H1 (cell line): Measurements from ENCODE around the gene SLC23A2. TPM values are rescaled to one million over a fixed set of nuclear protein-coding genes. Genes with fewer than 3 reads are reported as not detected.

Experiments used
- RXRA ChIP-seq: IDR thresholded peaks from 2 replicates; pipeline ENCODE4 v1.6.1; 2011; ENCODE audit warnings: low read depth, mild to moderate bottlenecking, low read length, moderate library complexity; ENCODE audit not compliant: insufficient read depth
- SRF ChIP-seq: IDR thresholded peaks from 2 replicates; pipeline ENCODE4 v1.6.1; 2011; ENCODE audit warnings: mild to moderate bottlenecking, low read depth, low read length, moderate library complexity
- USF2 ChIP-seq: IDR thresholded peaks from 2 replicates; pipeline ENCODE4 v1.6.1; 2011; ENCODE audit warnings: low read length, improper control_type of control experiment
- polyA plus RNA-seq, 7 experiments: library from polyadenylated mRNA; depleted of rRNA in 3 of 7; stranded (reverse) in 5 of 7; unstranded in 2 of 7; fragments of >200 nt in 5 of 7; fragments of 200-250 nt in 2 of 7; gene quantifications; 1 replicate in 5 of 7; 2 replicates in 1 of 7; 4 replicates in 1 of 7; pipeline versions ENCODE4 v1.2.1 to v1.2.3, GENCODE V29; 2011 to 2013; ENCODE audit warnings: missing spikeins in 2 of 7, mixed read lengths in 2 of 7
- total RNA-seq: library from RNA; stranded (reverse); fragmentation: NEBNext Ultra II Directional; extraction: Animal tissue kit (Norgen Biotek cat#: 25700); gene quantifications from 2 replicates; pipeline ENCODE4 v1.2.1, GENCODE V29; 2021
- TF ChIP-seq, protein P1 (sequence below): fragments of 300-600 bp; sonication (generic); IDR thresholded peaks from 2 replicates; pipeline ENCODE4 v1.7.1; 2012; ENCODE audit warnings: low read length, moderate library complexity, mild to moderate bottlenecking, inconsistent platforms; ENCODE audit not compliant: insufficient replicate concordance

SLC23A2 gene
- total and polyA plus RNA-seq, 2 of the 8 experiments (the other 6 are each of a cell fraction or from before 2014, with no cell fraction given) = 17.0 to 18.6 TPM

DNA sequence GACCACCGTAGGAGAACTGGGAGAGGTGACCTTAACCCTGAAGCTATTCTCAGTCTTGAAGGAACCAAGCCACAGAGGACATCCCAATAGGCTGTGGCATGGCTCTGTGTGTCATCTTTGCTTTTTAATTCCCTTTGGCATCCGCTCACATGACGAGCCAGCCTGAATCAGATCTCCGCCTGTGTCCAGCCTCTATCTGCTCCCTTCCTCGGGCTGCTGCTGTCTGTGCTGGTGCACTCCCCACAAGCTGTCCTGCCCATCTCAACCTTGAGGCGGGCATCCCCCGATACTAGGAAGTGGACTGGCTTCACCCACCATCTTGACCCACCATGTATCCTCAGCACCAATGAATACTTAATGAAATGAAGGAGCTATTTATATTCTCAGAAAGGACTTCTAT lies 111.9 kb downstream of the SLC23A2 start (continued):
- TF ChIP-seq, protein P1, sequence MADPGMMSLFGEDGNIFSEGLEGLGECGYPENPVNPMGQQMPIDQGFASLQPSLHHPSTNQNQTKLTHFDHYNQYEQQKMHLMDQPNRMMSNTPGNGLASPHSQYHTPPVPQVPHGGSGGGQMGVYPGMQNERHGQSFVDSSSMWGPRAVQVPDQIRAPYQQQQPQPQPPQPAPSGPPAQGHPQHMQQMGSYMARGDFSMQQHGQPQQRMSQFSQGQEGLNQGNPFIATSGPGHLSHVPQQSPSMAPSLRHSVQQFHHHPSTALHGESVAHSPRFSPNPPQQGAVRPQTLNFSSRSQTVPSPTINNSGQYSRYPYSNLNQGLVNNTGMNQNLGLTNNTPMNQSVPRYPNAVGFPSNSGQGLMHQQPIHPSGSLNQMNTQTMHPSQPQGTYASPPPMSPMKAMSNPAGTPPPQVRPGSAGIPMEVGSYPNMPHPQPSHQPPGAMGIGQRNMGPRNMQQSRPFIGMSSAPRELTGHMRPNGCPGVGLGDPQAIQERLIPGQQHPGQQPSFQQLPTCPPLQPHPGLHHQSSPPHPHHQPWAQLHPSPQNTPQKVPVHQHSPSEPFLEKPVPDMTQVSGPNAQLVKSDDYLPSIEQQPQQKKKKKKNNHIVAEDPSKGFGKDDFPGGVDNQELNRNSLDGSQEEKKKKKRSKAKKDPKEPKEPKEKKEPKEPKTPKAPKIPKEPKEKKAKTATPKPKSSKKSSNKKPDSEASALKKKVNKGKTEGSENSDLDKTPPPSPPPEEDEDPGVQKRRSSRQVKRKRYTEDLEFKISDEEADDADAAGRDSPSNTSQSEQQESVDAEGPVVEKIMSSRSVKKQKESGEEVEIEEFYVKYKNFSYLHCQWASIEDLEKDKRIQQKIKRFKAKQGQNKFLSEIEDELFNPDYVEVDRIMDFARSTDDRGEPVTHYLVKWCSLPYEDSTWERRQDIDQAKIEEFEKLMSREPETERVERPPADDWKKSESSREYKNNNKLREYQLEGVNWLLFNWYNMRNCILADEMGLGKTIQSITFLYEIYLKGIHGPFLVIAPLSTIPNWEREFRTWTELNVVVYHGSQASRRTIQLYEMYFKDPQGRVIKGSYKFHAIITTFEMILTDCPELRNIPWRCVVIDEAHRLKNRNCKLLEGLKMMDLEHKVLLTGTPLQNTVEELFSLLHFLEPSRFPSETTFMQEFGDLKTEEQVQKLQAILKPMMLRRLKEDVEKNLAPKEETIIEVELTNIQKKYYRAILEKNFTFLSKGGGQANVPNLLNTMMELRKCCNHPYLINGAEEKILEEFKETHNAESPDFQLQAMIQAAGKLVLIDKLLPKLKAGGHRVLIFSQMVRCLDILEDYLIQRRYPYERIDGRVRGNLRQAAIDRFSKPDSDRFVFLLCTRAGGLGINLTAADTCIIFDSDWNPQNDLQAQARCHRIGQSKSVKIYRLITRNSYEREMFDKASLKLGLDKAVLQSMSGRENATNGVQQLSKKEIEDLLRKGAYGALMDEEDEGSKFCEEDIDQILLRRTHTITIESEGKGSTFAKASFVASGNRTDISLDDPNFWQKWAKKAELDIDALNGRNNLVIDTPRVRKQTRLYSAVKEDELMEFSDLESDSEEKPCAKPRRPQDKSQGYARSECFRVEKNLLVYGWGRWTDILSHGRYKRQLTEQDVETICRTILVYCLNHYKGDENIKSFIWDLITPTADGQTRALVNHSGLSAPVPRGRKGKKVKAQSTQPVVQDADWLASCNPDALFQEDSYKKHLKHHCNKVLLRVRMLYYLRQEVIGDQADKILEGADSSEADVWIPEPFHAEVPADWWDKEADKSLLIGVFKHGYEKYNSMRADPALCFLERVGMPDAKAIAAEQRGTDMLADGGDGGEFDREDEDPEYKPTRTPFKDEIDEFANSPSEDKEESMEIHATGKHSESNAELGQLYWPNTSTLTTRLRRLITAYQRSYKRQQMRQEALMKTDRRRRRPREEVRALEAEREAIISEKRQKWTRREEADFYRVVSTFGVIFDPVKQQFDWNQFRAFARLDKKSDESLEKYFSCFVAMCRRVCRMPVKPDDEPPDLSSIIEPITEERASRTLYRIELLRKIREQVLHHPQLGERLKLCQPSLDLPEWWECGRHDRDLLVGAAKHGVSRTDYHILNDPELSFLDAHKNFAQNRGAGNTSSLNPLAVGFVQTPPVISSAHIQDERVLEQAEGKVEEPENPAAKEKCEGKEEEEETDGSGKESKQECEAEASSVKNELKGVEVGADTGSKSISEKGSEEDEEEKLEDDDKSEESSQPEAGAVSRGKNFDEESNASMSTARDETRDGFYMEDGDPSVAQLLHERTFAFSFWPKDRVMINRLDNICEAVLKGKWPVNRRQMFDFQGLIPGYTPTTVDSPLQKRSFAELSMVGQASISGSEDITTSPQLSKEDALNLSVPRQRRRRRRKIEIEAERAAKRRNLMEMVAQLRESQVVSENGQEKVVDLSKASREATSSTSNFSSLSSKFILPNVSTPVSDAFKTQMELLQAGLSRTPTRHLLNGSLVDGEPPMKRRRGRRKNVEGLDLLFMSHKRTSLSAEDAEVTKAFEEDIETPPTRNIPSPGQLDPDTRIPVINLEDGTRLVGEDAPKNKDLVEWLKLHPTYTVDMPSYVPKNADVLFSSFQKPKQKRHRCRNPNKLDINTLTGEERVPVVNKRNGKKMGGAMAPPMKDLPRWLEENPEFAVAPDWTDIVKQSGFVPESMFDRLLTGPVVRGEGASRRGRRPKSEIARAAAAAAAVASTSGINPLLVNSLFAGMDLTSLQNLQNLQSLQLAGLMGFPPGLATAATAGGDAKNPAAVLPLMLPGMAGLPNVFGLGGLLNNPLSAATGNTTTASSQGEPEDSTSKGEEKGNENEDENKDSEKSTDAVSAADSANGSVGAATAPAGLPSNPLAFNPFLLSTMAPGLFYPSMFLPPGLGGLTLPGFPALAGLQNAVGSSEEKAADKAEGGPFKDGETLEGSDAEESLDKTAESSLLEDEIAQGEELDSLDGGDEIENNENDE = no peak
- TF ChIP-seq SRF (no peak), RXRA (no peak), USF2 (no peak)
